IMR-90 (cell line): Measurements from ENCODE around the gene WNT7A. TPM values are rescaled to one million over a fixed set of nuclear protein-coding genes. Genes with fewer than 3 reads are reported as not detected.

Experiments used
- ATAC-seq: fragments of 200-7000 bp; cut with Tn5 transposase; 2 replicates; pipeline ENCODE4 v1.9.1; 2020; ENCODE audit warnings: low read depth, mild to moderate bottlenecking, moderate library complexity
- BruUV-seq: library from RNA; stranded (reverse); fragments of 400-500 nt; replicated peaks from 2 replicates; lab custom pipeline; 2021; lab: Mats Ljungman, UMichigan
- CTCF ChIA-PET: fragments of 300-600 bp; formaldehyde crosslinking; extraction: SDS; loops from one replicate; lab custom pipeline; 2021; ENCODE audit warnings: antibody characterized with exemption; lab: Yijun Ruan, JAX
- POLR2A ChIA-PET: fragments of 300-600 bp; sonication (Branson Sonifier 250); formaldehyde crosslinking; loops from one replicate; lab custom pipeline; 2022; ENCODE audit warnings: antibody characterized with exemption; ENCODE audit not compliant: unreplicated experiment; lab: Charles Lee
- DNase-seq: peaks from one replicate; pipeline ENCODE4 v3.0.0; 2013
- H2AFZ ChIP-seq: replicated peaks from 2 replicates; pipeline ENCODE3; 2013; ENCODE audit warnings: low read length, mild to moderate bottlenecking; ENCODE audit not compliant: poor library complexity
- H2AK5ac ChIP-seq: 2 replicates; pipeline ENCODE4 v1.6.1; 2013; ENCODE audit warnings: low read depth, low read length, inconsistent platforms
- H2AK9ac ChIP-seq: replicated peaks from 2 replicates; pipeline ENCODE3; 2013; ENCODE audit warnings: mild to moderate bottlenecking, low read depth, low read length, moderate library complexity; ENCODE audit not compliant: poor library complexity
- H2BK120ac ChIP-seq: 2 replicates; pipeline ENCODE4 v1.6.1; 2013; ENCODE audit warnings: low read depth, low read length, inconsistent platforms
- H2BK15ac ChIP-seq: 3 replicates; pipeline ENCODE4 v1.6.1; 2013; ENCODE audit warnings: low read depth, low read length, inconsistent platforms
- H2BK20ac ChIP-seq: 2 replicates; pipeline ENCODE4 v1.6.1; 2013; ENCODE audit warnings: low read depth, mild to moderate bottlenecking, inconsistent platforms, low read length, moderate library complexity
- H2BK5ac ChIP-seq: 2 replicates; pipeline ENCODE4 v1.6.1; 2013; ENCODE audit warnings: mild to moderate bottlenecking, low read depth, low read length, inconsistent platforms; ENCODE audit not compliant: poor library complexity, severe bottlenecking
- H3K14ac ChIP-seq: replicated peaks from 2 replicates; pipeline ENCODE4 v1.6.1; 2013; ENCODE audit warnings: low read depth, low read length, inconsistent platforms
- H3K18ac ChIP-seq: 2 replicates; pipeline ENCODE4 v1.6.1; 2013; ENCODE audit warnings: low read depth, low read length, control low read depth
- H3K23ac ChIP-seq: 2 replicates; pipeline ENCODE4 v1.6.1; 2013; ENCODE audit warnings: low read depth, low read length, inconsistent platforms
- H3K27ac ChIP-seq: 2 replicates; pipeline ENCODE4 v1.5.1; 2013; ENCODE audit warnings: mild to moderate bottlenecking, control low read depth, low read length; ENCODE audit not compliant: insufficient read depth
- H3K27me3 ChIP-seq: 2 replicates; pipeline ENCODE4 v1.6.1; 2013; ENCODE audit warnings: low read length; ENCODE audit not compliant: control insufficient read depth, insufficient read depth
- H3K36me3 ChIP-seq: 2 replicates; pipeline ENCODE4 v1.6.1; 2013; ENCODE audit warnings: low read length, mixed read lengths; ENCODE audit not compliant: control insufficient read depth, insufficient read depth
- H3K4ac ChIP-seq: 2 replicates; pipeline ENCODE4 v1.6.1; 2013; ENCODE audit warnings: low read depth, low read length, inconsistent platforms
- H3K4me1 ChIP-seq: 2 replicates; pipeline ENCODE4 v1.6.1; 2013; ENCODE audit warnings: low read length, mixed read lengths; ENCODE audit not compliant: control insufficient read depth, insufficient read depth
- H3K4me2 ChIP-seq: 2 replicates; pipeline ENCODE4 v1.6.1; 2013; ENCODE audit warnings: low read depth, mild to moderate bottlenecking, control low read depth, low read length, moderate library complexity
- H3K4me3 ChIP-seq: 2 replicates; pipeline ENCODE4 v1.5.1; 2013; ENCODE audit warnings: low read depth, mild to moderate bottlenecking, control low read depth, low read length, moderate library complexity; ENCODE audit not compliant: insufficient read depth
- H3K56ac ChIP-seq: 2 replicates; pipeline ENCODE4 v1.6.1; 2013; ENCODE audit warnings: low read length, inconsistent platforms; ENCODE audit not compliant: insufficient read depth; ENCODE audit errors: extremely low read depth
- H3K79me1 ChIP-seq, 2 experiments: 2 replicates each; pipeline ENCODE4 v1.6.1; 2013; ENCODE audit warnings: low read length in 2 of 2, inconsistent platforms in 1 of 2, low read depth in 1 of 2
- H3K9ac ChIP-seq: 2 replicates; pipeline ENCODE4 v1.6.1; 2013; ENCODE audit warnings: low read depth, low read length, control low read depth
- H3K9me1 ChIP-seq: 2 replicates; pipeline ENCODE4 v1.6.1; 2013; ENCODE audit warnings: low read length, inconsistent platforms; ENCODE audit not compliant: insufficient read depth
- H3K9me3 ChIP-seq: 2 replicates; pipeline ENCODE4 v1.6.1; 2013; ENCODE audit warnings: low read length; ENCODE audit not compliant: control insufficient read depth, insufficient read depth
- H4K20me1 ChIP-seq: 2 replicates; pipeline ENCODE4 v1.6.1; 2013; ENCODE audit warnings: low read length, inconsistent platforms; ENCODE audit not compliant: insufficient read depth
- H4K5ac ChIP-seq: 2 replicates; pipeline ENCODE4 v1.6.1; 2013; ENCODE audit warnings: mild to moderate bottlenecking, low read depth, low read length, control low read depth
- H4K8ac ChIP-seq, 2 experiments: 2 replicates each; pipeline ENCODE4 v1.6.1; 2013; ENCODE audit warnings: low read depth in 2 of 2, low read length in 2 of 2, control low read depth in 1 of 2, inconsistent platforms in 1 of 2
- H4K91ac ChIP-seq: 2 replicates; pipeline ENCODE4 v1.6.1; 2013; ENCODE audit warnings: low read depth, low read length, inconsistent platforms; ENCODE audit not compliant: insufficient read depth
- BHLHE40 ChIP-seq: fragments of 150-350 bp; IDR thresholded peaks from 2 replicates; pipeline ENCODE4 v1.6.1; 2016; ENCODE audit warnings: mild to moderate bottlenecking, low read depth, low read length
- CEBPB ChIP-seq: IDR thresholded peaks from 2 replicates; pipeline ENCODE4 v1.6.1; 2012; ENCODE audit warnings: low read depth, low read length, improper control_type of control experiment
- CHD1 ChIP-seq: IDR thresholded peaks from 2 replicates; pipeline ENCODE4 v1.6.1; 2012; ENCODE audit warnings: low read depth, low read length, improper control_type of control experiment
- FOS ChIP-seq: fragments of 150-350 bp; IDR thresholded peaks from 2 replicates; pipeline ENCODE4 v1.6.1; 2016; ENCODE audit warnings: low read depth, low read length
- MAFK ChIP-seq: IDR thresholded peaks from 2 replicates; pipeline ENCODE4 v1.6.1; 2012; ENCODE audit warnings: low read depth, low read length, improper control_type of control experiment
- MAZ ChIP-seq: IDR thresholded peaks from 2 replicates; pipeline ENCODE4 v1.6.1; 2012; ENCODE audit warnings: low read depth, mild to moderate bottlenecking, low read length, improper control_type of control experiment, moderate library complexity, borderline replicate concordance
- NFE2L2 ChIP-seq: fragments of 150-350 bp; IDR thresholded peaks from 2 replicates; pipeline ENCODE4 v1.6.1; 2016; ENCODE audit warnings: low read depth, mild to moderate bottlenecking, low read length
- POLR2A ChIP-seq: IDR thresholded peaks from 2 replicates; pipeline ENCODE4 v1.6.1; 2012; ENCODE audit warnings: mild to moderate bottlenecking, low read depth, low read length
- RAD21 ChIP-seq: IDR thresholded peaks from 2 replicates; pipeline ENCODE4 v1.6.1; 2012; ENCODE audit warnings: low read length, improper control_type of control experiment
- RCOR1 ChIP-seq: IDR thresholded peaks from 2 replicates; pipeline ENCODE4 v1.6.1; 2012; ENCODE audit warnings: mild to moderate bottlenecking, low read length, improper control_type of control experiment; ENCODE audit not compliant: insufficient replicate concordance
- RFX5 ChIP-seq: IDR thresholded peaks from 2 replicates; pipeline ENCODE4 v1.8.0; 2012; ENCODE audit warnings: low read depth, mild to moderate bottlenecking, low read length, moderate library complexity
- SMC3 ChIP-seq: fragments of 150-350 bp; IDR thresholded peaks from 2 replicates; pipeline ENCODE4 v1.6.1; 2016; ENCODE audit warnings: low read depth, mild to moderate bottlenecking, antibody characterized with exemption, low read length, moderate library complexity
- WGBS, 2 experiments: methylation state at CpG; one replicate each; pipeline versions ENCODE4 v1.1.5 to v1.1.7; 2013; ENCODE audit warnings: missing lambda C conversion rate in 2 of 2; ENCODE audit not compliant: insufficient read length in 1 of 2; ENCODE audit errors: extremely low coverage in 2 of 2; 5-methylcytosine and 5-hydroxymethylcytosine counted together
- dilution Hi-C: fragments of 300-500 bp; cut with HindIII; formaldehyde crosslinking; loops from one replicate; pipeline ENCODE4 v1.14.3; 2018; ENCODE audit warnings: low sequenced_read_pairs; ENCODE audit not compliant: unreplicated experiment
- in situ Hi-C: fragments of 300-500 bp; cut with MboI; formaldehyde crosslinking; loops from 3 replicates; pipeline ENCODE4 v1.14.3; 2019; ENCODE audit warnings: low sequenced_read_pairs, inconsistent platforms, mixed read lengths
- intact Hi-C: fragments of 100-400 bp; cut with micrococcal nuclease; formaldehyde crosslinking; loops from 2 replicates; pipeline ENCODE4 v1.10.0; 2022
- polyA plus RNA-seq, 3 experiments: library from polyadenylated mRNA; depleted of rRNA; stranded (reverse); fragments of >200 nt; gene quantifications; 2 replicates each; pipeline ENCODE4 v1.2.3, GENCODE V29; 2012; ENCODE audit warnings: low replicate concordance in 1 of 3
- total RNA-seq: library from RNA; depleted of rRNA; stranded (reverse); fragments of >200 nt; gene quantifications from 2 replicates; pipeline ENCODE4 v1.2.3, GENCODE V29; 2012
- TF ChIP-seq, protein P1 (sequence below): fragments of 150-350 bp; IDR thresholded peaks from 2 replicates; pipeline ENCODE4 v1.6.1; 2017; ENCODE audit warnings: mild to moderate bottlenecking, antibody characterized with exemption, low read length, low read depth
- TF ChIP-seq, protein P2 (sequence below): fragments of 150-350 bp; IDR thresholded peaks from 2 replicates; pipeline ENCODE4 v1.6.1; 2016; ENCODE audit warnings: low read depth, mild to moderate bottlenecking, low read length, moderate library complexity, borderline replicate concordance
- TF ChIP-seq, protein P3 (sequence below): conservative IDR thresholded peaks from 2 replicates; pipeline ENCODE4 v1.5.1; 2012; ENCODE audit warnings: mild to moderate bottlenecking, low read depth, low read length, improper control_type of control experiment

Gene WNT7A
- total and polyA plus RNA-seq, 2 of the 4 experiments (the other 2 are of a cell fraction), result not detected

DNA sequence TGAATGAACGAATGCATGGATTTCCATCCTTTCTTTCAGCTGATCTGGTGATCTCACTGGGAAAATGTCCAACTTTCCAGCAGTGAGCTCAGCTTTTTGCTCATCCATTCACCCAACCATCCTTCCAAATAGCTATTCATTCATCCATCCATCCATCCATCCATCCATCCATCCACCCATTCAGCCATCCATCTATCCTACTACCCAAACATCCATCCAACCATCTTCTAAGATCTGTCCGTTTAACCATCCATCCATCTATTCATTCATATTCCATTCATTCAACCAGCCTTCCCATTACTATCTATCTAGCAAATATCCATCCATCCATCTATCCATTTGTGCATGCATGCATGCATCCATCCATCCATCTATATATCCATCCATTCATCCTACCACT lies 39.4 kb downstream of the WNT7A start:
- no peak overlapping the region for H3K23ac ChIP-seq
- H2AK9ac ChIP-seq, result no peak overlapping the region
- no peaks in the 10 kb centered on the region for H4K20me1 ChIP-seq
- WGBS, 2 experiments, result 56 to 100% methylated on average over 1 to 2 of the region's 2 CpGs
- no peak overlapping the region for H3K14ac ChIP-seq
- H3K79me1 ChIP-seq, result no peaks in the 10 kb centered on the region
- no peak overlapping the region for H2BK15ac ChIP-seq
- no peaks in the 10 kb centered on the region; the same call in 1 of the 2 replicates for H3K9me3 ChIP-seq
- ATAC-seq (no peak), DNase-seq (no peak)
- H3K4me3 ChIP-seq, result no peak overlapping the region
- H3K4me2 ChIP-seq, result no peak overlapping the region
- no peak overlapping the region for H2BK5ac ChIP-seq
- no peak overlapping the region for H2BK20ac ChIP-seq
- no peaks in the 10 kb centered on the region for H3K9me1 ChIP-seq
- H2AFZ ChIP-seq, result no peak overlapping the region
- H3K18ac ChIP-seq, result no peak overlapping the region
- no peaks in the 10 kb centered on the region for H3K4me1 ChIP-seq
- no peak overlapping the region for H2BK120ac ChIP-seq
- no peaks in the 10 kb centered on the region for H3K36me3 ChIP-seq
- H3K27ac ChIP-seq, result no peak overlapping the region
- H4K91ac ChIP-seq, result no peak overlapping the region
- H4K5ac ChIP-seq, result no peak overlapping the region
- no peaks in the 10 kb centered on the region for H3K27me3 ChIP-seq
- TF ChIP-seq, protein P1, sequence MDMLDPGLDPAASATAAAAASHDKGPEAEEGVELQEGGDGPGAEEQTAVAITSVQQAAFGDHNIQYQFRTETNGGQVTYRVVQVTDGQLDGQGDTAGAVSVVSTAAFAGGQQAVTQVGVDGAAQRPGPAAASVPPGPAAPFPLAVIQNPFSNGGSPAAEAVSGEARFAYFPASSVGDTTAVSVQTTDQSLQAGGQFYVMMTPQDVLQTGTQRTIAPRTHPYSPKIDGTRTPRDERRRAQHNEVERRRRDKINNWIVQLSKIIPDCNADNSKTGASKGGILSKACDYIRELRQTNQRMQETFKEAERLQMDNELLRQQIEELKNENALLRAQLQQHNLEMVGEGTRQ, result no peak
- TF ChIP-seq RCOR1 (no peak), BHLHE40 (no peak), CEBPB (no peak), RFX5 (no peak), SMC3 (no peak), RAD21 (no peak), CHD1 (no peak), MAFK (no peak), FOS (no peak), NFE2L2 (no peak), MAZ (no peak), POLR2A (no peak)
- TF ChIP-seq, protein P2, sequence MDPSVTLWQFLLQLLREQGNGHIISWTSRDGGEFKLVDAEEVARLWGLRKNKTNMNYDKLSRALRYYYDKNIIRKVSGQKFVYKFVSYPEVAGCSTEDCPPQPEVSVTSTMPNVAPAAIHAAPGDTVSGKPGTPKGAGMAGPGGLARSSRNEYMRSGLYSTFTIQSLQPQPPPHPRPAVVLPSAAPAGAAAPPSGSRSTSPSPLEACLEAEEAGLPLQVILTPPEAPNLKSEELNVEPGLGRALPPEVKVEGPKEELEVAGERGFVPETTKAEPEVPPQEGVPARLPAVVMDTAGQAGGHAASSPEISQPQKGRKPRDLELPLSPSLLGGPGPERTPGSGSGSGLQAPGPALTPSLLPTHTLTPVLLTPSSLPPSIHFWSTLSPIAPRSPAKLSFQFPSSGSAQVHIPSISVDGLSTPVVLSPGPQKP, result no peak
- TF ChIP-seq, protein P3, sequence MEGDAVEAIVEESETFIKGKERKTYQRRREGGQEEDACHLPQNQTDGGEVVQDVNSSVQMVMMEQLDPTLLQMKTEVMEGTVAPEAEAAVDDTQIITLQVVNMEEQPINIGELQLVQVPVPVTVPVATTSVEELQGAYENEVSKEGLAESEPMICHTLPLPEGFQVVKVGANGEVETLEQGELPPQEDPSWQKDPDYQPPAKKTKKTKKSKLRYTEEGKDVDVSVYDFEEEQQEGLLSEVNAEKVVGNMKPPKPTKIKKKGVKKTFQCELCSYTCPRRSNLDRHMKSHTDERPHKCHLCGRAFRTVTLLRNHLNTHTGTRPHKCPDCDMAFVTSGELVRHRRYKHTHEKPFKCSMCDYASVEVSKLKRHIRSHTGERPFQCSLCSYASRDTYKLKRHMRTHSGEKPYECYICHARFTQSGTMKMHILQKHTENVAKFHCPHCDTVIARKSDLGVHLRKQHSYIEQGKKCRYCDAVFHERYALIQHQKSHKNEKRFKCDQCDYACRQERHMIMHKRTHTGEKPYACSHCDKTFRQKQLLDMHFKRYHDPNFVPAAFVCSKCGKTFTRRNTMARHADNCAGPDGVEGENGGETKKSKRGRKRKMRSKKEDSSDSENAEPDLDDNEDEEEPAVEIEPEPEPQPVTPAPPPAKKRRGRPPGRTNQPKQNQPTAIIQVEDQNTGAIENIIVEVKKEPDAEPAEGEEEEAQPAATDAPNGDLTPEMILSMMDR, result no peak
- no peak overlapping the region for H3K9ac ChIP-seq
- ChIA-PET POLR2A (no interaction called here), CTCF (no interaction called here)
- dilution Hi-C loops (no loop called here), intact Hi-C loops (no loop called here), in situ Hi-C loops (no loop called here)
- H4K8ac ChIP-seq, result no peak overlapping the region
- H3K4ac ChIP-seq, result no peak overlapping the region
- no TSS peak for BruUV-seq
- no peak overlapping the region for H3K56ac ChIP-seq
- no peak overlapping the region for H2AK5ac ChIP-seq
